ENCODE results near the gene SLC16A7.
"Not testable (repeated sequence)": the region's sequence is repeated elsewhere in the genome, so short reads cannot be mapped to it uniquely, and the experiment has no call there.

The SLC16A7 gene

GRCh38 chr12:59737725-59738463 is 142.1 kb downstream of the SLC16A7 start:
- peak; percentile 62 for DNase-seq (ENCODE audit: low read depth)
- TF ChIP-seq CTCF (conservative IDR thresholded peaks at IDR 0.05; ENCODE audit: low read length), result no peak
- peak overlapping the region; percentile 30 for H3K4me3 ChIP-seq (ENCODE audit: low read length)

- peak; percentile 69 for DNase-seq (ENCODE audit: low read depth)
- no peak overlapping the region for H3K4me3 ChIP-seq (ENCODE audit: low read length)
- no peak for TF ChIP-seq CTCF (conservative IDR thresholded peaks at IDR 0.05; ENCODE audit: low read length)
Measured at GRCh38 chr12:59742841-59743240, 147.0 kb downstream of the SLC16A7 start.

GRCh38 chr12:59744564-59744963 is 148.7 kb downstream of the SLC16A7 start:
- TF ChIP-seq CTCF (conservative IDR thresholded peaks at IDR 0.05; ENCODE audit: low read length), result no peak
- H3K4me3 ChIP-seq (ENCODE audit: low read length), result no peak overlapping the region
- DNase-seq (ENCODE audit: low read depth), result no peak

GRCh38 chr12:59751091-59751490 is 155.3 kb downstream of the SLC16A7 start:
- not testable (repeated sequence) for H3K4me3 ChIP-seq (ENCODE audit: low read length); DNase-seq (ENCODE audit: low read depth)

GRCh38 chr12:59761542-59761941 is 165.7 kb downstream of the SLC16A7 start:
- peak; percentile 12 for DNase-seq (ENCODE audit: low read depth)
- TF ChIP-seq CTCF (conservative IDR thresholded peaks at IDR 0.05; ENCODE audit: low read length), result no peak
- no peak overlapping the region for H3K4me3 ChIP-seq (ENCODE audit: low read length)

GRCh38 chr12:59763835-59764234 is 168.0 kb downstream of the SLC16A7 start:
- no peak overlapping the region for H3K4me3 ChIP-seq (ENCODE audit: low read length)
- DNase-seq (ENCODE audit: low read depth), result no peak
- TF ChIP-seq CTCF (conservative IDR thresholded peaks at IDR 0.05; ENCODE audit: low read length), result no peak

- no peak for TF ChIP-seq CTCF (conservative IDR thresholded peaks at IDR 0.05; ENCODE audit: low read length)
- no peak for DNase-seq (ENCODE audit: low read depth)
- H3K4me3 ChIP-seq (ENCODE audit: low read length), result no peak overlapping the region
Measured at GRCh38 chr12:59768031-59768430, 172.2 kb downstream of the SLC16A7 start.

All from AG10803 (cell line).